ENCODE results near the gene IL4.

DNA sequence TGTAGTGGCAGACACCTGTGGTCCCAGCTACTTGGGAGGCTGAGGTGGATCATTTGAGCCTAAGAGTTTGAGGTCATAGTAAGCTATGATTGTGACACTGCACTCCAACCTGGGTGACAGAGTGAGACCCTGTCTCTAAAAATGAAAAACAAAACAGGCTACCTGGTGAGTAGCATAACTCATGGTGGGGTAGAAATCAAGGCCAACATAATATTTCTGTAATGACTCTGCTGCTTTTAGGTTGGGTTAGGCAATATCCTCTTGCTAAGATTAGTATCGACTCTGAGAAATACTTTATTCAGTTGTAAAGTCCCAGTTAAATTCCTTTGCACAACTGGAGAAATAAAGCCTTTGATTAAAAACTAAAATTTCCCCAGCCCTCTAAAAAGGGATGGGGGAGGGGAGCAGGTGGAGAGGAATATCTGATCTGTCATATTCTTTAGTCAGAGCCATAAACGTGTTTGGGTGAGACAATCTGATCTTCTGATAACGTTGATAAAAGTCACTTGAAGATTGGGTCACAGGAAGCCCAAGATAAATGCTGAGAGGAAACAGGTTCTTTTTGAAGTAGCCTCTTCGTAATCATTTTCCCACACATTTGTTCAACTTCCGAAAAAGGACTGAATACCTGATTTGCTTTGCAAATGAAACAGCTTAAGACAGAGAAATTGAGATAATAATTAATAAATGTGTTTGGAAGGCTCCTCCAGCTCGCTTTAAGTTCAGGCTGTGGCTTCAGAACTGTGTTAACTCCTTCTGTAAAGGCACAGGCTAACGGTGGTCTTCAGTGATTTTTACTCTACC lies 14.9 kb downstream of the IL4 start:
- no peak for TF ChIP-seq ESRRA (CRISPR knock-in tag; IDR thresholded peaks at IDR 0.05; ENCODE audit: borderline replicate concordance)
- no peak for TF ChIP-seq ZNF317 (CRISPR knock-in tag; IDR thresholded peaks at IDR 0.05; ENCODE audit: borderline replicate concordance, low read depth)
- no peak for TF ChIP-seq ZNF281 (CRISPR knock-in tag; IDR thresholded peaks at IDR 0.05)
- TF ChIP-seq, protein P1, sequence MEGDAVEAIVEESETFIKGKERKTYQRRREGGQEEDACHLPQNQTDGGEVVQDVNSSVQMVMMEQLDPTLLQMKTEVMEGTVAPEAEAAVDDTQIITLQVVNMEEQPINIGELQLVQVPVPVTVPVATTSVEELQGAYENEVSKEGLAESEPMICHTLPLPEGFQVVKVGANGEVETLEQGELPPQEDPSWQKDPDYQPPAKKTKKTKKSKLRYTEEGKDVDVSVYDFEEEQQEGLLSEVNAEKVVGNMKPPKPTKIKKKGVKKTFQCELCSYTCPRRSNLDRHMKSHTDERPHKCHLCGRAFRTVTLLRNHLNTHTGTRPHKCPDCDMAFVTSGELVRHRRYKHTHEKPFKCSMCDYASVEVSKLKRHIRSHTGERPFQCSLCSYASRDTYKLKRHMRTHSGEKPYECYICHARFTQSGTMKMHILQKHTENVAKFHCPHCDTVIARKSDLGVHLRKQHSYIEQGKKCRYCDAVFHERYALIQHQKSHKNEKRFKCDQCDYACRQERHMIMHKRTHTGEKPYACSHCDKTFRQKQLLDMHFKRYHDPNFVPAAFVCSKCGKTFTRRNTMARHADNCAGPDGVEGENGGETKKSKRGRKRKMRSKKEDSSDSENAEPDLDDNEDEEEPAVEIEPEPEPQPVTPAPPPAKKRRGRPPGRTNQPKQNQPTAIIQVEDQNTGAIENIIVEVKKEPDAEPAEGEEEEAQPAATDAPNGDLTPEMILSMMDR (IDR thresholded peaks at IDR 0.05): no peak
- TF ChIP-seq MAX (CRISPR knock-in tag; IDR thresholded peaks at IDR 0.05): no peak
- TF ChIP-seq AR (CRISPR knock-in tag; IDR thresholded peaks at IDR 0.05): no peak
- TF ChIP-seq IRF2 (CRISPR knock-in tag; IDR thresholded peaks at IDR 0.05; ENCODE audit: borderline replicate concordance, low read depth): no peak
- no peak for TF ChIP-seq OVOL2 (CRISPR knock-in tag; IDR thresholded peaks at IDR 0.05; ENCODE audit: borderline replicate concordance)
- no peak for TF ChIP-seq KAT7 (CRISPR knock-in tag; IDR thresholded peaks at IDR 0.05; ENCODE audit: borderline replicate concordance)
- TF ChIP-seq USF2 (CRISPR knock-in tag; IDR thresholded peaks at IDR 0.05): no peak

Data from WTC11 (cell line).